ENCODE measurements around the gene TMEM212. TPM values are rescaled to one million over a fixed set of nuclear protein-coding genes. Genes with fewer than 3 reads are reported as not detected.

The TMEM212 gene
- total RNA-seq, 1 experiment from 2014 or later = not detected

- no peaks in the 10 kb centered on the region for H3K23me2 ChIP-seq (ENCODE audit: insufficient read length, low read depth, low read length, poor library complexity, severe bottlenecking)
- Mint-ChIP-seq H3K4me1 (peaks cover 0 to 2% of the 10 kb centered on the region in 2 experiments; a peak in 1 of 4 replicates), H3K36me3 (ENCODE audit: insufficient read depth in 1 of 3, low read depth in 3 of 3) (0 out of 7 replicates have a peak, but pooled peaks cover 0 to 1% (median 0%) of the 10 kb centered on the region in 3 experiments), H3K9me3 (no peaks in the 10 kb centered on the region; a peak in 1 of 5 replicates), H3K4me3 (no peak overlapping the region), H3K27me3 (ENCODE audit: low read depth) (peaks cover 1% of the 10 kb centered on the region), H3K27ac (no peak overlapping the region)
- no peaks in the 10 kb centered on the region for H3K27me3 ChIP-seq (ENCODE audit: insufficient read depth, low read length)
- no peak overlapping the region for H2BK20ac ChIP-seq (ENCODE audit: low read depth, low read length, poor library complexity, severe bottlenecking)
- H2BK120ac ChIP-seq (ENCODE audit: low read depth, low read length, poor library complexity, severe bottlenecking) = no peak overlapping the region
- H3K23ac ChIP-seq (ENCODE audit: insufficient read length, low read depth, low read length) = no peak overlapping the region
- no CpG with 5 or more reads among the region's 4 CpGs for WGBS (ENCODE audit: extremely low coverage, insufficient read length, low lambda C conversion rate)
- no peaks in the 10 kb centered on the region for H3K79me2 ChIP-seq (ENCODE audit: insufficient read depth, low read length)
- no peak overlapping the region for H3K56ac ChIP-seq (ENCODE audit: insufficient read length, low read depth, low read length)
- H4K91ac ChIP-seq (ENCODE audit: insufficient read length, low read depth, low read length) = no peak overlapping the region
- no peak overlapping the region for H4K8ac ChIP-seq (replicated peaks; ENCODE audit: insufficient read length, low read depth, low read length)
- H3K4ac ChIP-seq (ENCODE audit: low read depth, low read length) = no peak overlapping the region
- H2BK15ac ChIP-seq (ENCODE audit: low read depth, low read length) = no peak overlapping the region
- H3K4me1 ChIP-seq (ENCODE audit: insufficient read depth, low read length) = no peaks in the 10 kb centered on the region
- H3K18ac ChIP-seq (ENCODE audit: insufficient read length, low read depth, low read length) = no peak overlapping the region
- H3T11ph ChIP-seq (ENCODE audit: low read length) = no peak overlapping the region
- H4K20me1 ChIP-seq (ENCODE audit: control insufficient read depth, insufficient read depth, insufficient read length) = no peaks in the 10 kb centered on the region
- no peak overlapping the region for H3K9ac ChIP-seq (ENCODE audit: extremely low read depth, insufficient read length, low read length)
- no peak for TF ChIP-seq CTCF (conservative IDR thresholded peaks at IDR 0.05)
- H2BK5ac ChIP-seq (ENCODE audit: insufficient read length, low read length) = no peak overlapping the region
- H2AFZ ChIP-seq (ENCODE audit: low read length) = no peak overlapping the region
- H4K5ac ChIP-seq (ENCODE audit: insufficient read length, low read depth, low read length) = no peak overlapping the region
- H3K4me2 ChIP-seq (ENCODE audit: insufficient read depth, insufficient read length, low read length) = no peak overlapping the region
- no peak overlapping the region for H2AK5ac ChIP-seq (ENCODE audit: insufficient read length, low read length)
- no peak for DNase-seq
- no peak overlapping the region for H3K14ac ChIP-seq (ENCODE audit: insufficient read depth, low read length)
- H2BK12ac ChIP-seq (ENCODE audit: insufficient read length, low read depth, low read length) = no peak overlapping the region
- H3K27ac ChIP-seq (ENCODE audit: insufficient read length, low read depth, low read length) = no peak overlapping the region
- H3K79me1 ChIP-seq (ENCODE audit: insufficient read depth, low read depth, low read length, poor library complexity, severe bottlenecking) = no peaks in the 10 kb centered on the region
- no peaks in the 10 kb centered on the region for H3K9me3 ChIP-seq (ENCODE audit: control insufficient read depth, low read depth, low read length)
Observed at GRCh38 chr3:171817074-171817800, 25.9 kb upstream of the TMEM212 start.

Measured in H9 (cell line).